K562 (cell line): ENCODE results near the gene ARV1. TPM values are rescaled to one million over a fixed set of nuclear protein-coding genes. Genes with fewer than 3 reads are reported as not detected.

Experiments
- CBX8 ChIP-seq: fragments of 200-600 bp; sonication (generic); IDR thresholded peaks from 2 replicates; pipeline ENCODE4 v1.6.1; 2012; ENCODE audit warnings: borderline replicate concordance, mixed run types, low read depth, mild to moderate bottlenecking, moderate library complexity, mixed read lengths, low read length, control low read depth, inconsistent platforms; ENCODE audit not compliant: poor library complexity, severe bottlenecking; ENCODE audit errors: extremely low read depth
- EHMT2 ChIP-seq: fragments of 450-650 bp; IDR thresholded peaks from 2 replicates; pipeline ENCODE4 v1.6.1; 2018; ENCODE audit warnings: antibody characterized with exemption
- HNRNPL ChIP-seq: fragments of 200-400 bp; formaldehyde crosslinking; IDR thresholded peaks from 2 replicates; pipeline ENCODE4 v1.6.1; 2017; ENCODE audit warnings: low read depth, mild to moderate bottlenecking, low read length
- LARP7 ChIP-seq: fragments of 450-650 bp; IDR thresholded peaks from 2 replicates; pipeline ENCODE4 v1.6.1; 2016
- NFIC ChIP-seq: fragments of 450-650 bp; IDR thresholded peaks from 2 replicates; pipeline ENCODE4 v1.6.1; 2017; ENCODE audit warnings: mild to moderate bottlenecking, inconsistent platforms
- TEAD2 ChIP-seq: fragments of 450-650 bp; IDR thresholded peaks from 2 replicates; pipeline ENCODE4 v1.6.1; 2016; ENCODE audit warnings: missing genetic modification characterization, control low read depth, missing compliant biosample characterization
- WHSC1 ChIP-seq: IDR thresholded peaks from one replicate; pipeline ENCODE4 v1.6.1; 2012; ENCODE audit warnings: low read length, control low read depth, inconsistent platforms
- ZNF121 ChIP-seq: sonication (generic); formaldehyde crosslinking; conservative IDR thresholded peaks from 2 replicates; pipeline ENCODE4 v1.8.0; 2022; ENCODE audit warnings: missing genetic modification reagents
- ZNF217 ChIP-seq: sonication (generic); formaldehyde crosslinking; IDR thresholded peaks from 2 replicates; pipeline ENCODE4 v1.8.0; 2022; ENCODE audit warnings: mild to moderate bottlenecking, missing genetic modification reagents
- polyA plus RNA-seq, 8 experiments: library from polyadenylated mRNA; depleted of rRNA in 4 of 8; stranded (reverse) in 5 of 8; unstranded in 3 of 8; fragments of >200 nt; fragmentation: Nextera tagmentation in 2 of 8; fragmentation: Illumina TruSeq in 1 of 8; extraction: Ambion mirVana in 2 of 8; extraction: Trizol in 1 of 8; gene quantifications; 2 replicates each; pipeline versions ENCODE4 v1.2.1 to v1.2.3, GENCODE V29; 2011 to 2014; ENCODE audit warnings: inconsistent platforms in 1 of 8, missing spikeins in 1 of 8
- total RNA-seq, 7 experiments: library from RNA; depleted of rRNA in 6 of 7; stranded (reverse); fragments of >200 nt in 6 of 7; fragmentation: Illumina TruSeq in 2 of 7; extraction: Trizol in 2 of 7; gene quantifications; 2 replicates each; pipeline versions ENCODE4 v1.2.1 to v1.2.3, GENCODE V29; 2011 to 2021; ENCODE audit warnings: low replicate concordance in 1 of 7
- TF ChIP-seq, protein P1 (sequence below): fragments of 150-350 bp; conservative IDR thresholded peaks from 2 replicates; pipeline ENCODE4 v1.6.1; 2014; ENCODE audit warnings: low read length
- TF ChIP-seq, protein P2 (sequence below), 2 experiments: fragments of 450-650 bp in 1 of 2; IDR thresholded peaks; 2 replicates each; pipeline ENCODE4 v1.6.1; 2011 to 2017; ENCODE audit warnings: low read depth in 2 of 2, antibody characterized with exemption in 1 of 2, borderline replicate concordance in 1 of 2, low read length in 1 of 2, mild to moderate bottlenecking in 1 of 2, mixed read lengths in 1 of 2; ENCODE audit not compliant: control insufficient read depth in 1 of 2

Gene ARV1
- total and polyA plus RNA-seq, 9 of the 15 experiments (the other 6 are each of a cell fraction or from before 2014, with no cell fraction given) = 54.8 to 139 (median 74.0) TPM

DNA sequence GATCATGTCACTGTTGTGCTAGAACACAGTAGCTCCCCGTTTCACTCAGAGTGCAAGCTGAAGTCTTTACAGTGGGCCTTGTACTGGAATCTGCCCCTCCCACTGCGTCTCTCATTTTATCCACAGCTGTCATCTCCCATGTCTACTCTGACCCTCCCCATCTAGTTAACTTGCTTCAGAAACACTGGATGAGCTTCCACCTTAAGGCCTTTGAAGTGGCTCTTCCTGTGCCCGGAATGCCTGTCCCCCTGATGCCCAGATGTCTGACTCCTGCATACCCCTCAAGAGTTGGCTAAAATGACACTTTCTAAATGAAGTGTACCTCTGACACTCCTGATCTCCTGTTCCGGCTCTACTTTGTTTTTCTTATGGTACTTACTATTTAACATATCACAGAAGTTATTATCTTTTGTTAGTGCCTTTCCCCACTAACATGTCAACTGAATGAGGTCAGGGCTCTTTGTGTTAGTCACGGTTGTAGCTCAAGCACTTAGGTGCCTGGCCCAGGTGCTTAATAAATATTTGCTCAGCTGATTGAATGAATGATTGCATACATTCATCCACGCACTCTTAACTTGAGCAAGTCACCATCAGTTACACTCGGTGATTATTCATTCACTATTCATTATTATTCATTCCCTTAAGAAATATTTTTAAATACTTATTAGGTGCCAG is 13.3 kb downstream of the ARV1 start (continued):
- TF ChIP-seq, protein P1, sequence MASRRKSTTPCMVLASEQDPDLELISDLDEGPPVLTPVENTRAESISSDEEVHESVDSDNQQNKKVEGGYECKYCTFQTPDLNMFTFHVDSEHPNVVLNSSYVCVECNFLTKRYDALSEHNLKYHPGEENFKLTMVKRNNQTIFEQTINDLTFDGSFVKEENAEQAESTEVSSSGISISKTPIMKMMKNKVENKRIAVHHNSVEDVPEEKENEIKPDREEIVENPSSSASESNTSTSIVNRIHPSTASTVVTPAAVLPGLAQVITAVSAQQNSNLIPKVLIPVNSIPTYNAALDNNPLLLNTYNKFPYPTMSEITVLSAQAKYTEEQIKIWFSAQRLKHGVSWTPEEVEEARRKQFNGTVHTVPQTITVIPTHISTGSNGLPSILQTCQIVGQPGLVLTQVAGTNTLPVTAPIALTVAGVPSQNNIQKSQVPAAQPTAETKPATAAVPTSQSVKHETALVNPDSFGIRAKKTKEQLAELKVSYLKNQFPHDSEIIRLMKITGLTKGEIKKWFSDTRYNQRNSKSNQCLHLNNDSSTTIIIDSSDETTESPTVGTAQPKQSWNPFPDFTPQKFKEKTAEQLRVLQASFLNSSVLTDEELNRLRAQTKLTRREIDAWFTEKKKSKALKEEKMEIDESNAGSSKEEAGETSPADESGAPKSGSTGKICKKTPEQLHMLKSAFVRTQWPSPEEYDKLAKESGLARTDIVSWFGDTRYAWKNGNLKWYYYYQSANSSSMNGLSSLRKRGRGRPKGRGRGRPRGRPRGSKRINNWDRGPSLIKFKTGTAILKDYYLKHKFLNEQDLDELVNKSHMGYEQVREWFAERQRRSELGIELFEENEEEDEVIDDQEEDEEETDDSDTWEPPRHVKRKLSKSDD = no peak
- no peak for TF ChIP-seq NFIC
- no peak for TF ChIP-seq LARP7
- TF ChIP-seq, protein P2, sequence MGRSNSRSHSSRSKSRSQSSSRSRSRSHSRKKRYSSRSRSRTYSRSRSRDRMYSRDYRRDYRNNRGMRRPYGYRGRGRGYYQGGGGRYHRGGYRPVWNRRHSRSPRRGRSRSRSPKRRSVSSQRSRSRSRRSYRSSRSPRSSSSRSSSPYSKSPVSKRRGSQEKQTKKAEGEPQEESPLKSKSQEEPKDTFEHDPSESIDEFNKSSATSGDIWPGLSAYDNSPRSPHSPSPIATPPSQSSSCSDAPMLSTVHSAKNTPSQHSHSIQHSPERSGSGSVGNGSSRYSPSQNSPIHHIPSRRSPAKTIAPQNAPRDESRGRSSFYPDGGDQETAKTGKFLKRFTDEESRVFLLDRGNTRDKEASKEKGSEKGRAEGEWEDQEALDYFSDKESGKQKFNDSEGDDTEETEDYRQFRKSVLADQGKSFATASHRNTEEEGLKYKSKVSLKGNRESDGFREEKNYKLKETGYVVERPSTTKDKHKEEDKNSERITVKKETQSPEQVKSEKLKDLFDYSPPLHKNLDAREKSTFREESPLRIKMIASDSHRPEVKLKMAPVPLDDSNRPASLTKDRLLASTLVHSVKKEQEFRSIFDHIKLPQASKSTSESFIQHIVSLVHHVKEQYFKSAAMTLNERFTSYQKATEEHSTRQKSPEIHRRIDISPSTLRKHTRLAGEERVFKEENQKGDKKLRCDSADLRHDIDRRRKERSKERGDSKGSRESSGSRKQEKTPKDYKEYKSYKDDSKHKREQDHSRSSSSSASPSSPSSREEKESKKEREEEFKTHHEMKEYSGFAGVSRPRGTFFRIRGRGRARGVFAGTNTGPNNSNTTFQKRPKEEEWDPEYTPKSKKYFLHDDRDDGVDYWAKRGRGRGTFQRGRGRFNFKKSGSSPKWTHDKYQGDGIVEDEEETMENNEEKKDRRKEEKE (IDR thresholded peaks at IDR 0.05; ENCODE audit: borderline replicate concordance in 1 of 2, control insufficient read depth in 1 of 2, low read depth in 2 of 2, low read length in 1 of 2) = no peak
- TF ChIP-seq EHMT2 = no peak
- TF ChIP-seq ZNF121 (CRISPR knock-in tag) = no peak
- no peak for TF ChIP-seq WHSC1
- no peak for TF ChIP-seq ZNF217 (CRISPR knock-in tag)
- no peak for TF ChIP-seq HNRNPL
- no peak for TF ChIP-seq TEAD2 (tag)
- TF ChIP-seq CBX8 = no peak
- TF ChIP-seq, all 486 proteins: peak for 0
